ENCODE data around the gene SREBF2. TPM values are rescaled to one million over a fixed set of nuclear protein-coding genes. Genes with fewer than 3 reads are reported as not detected.

SREBF2 gene
- total and polyA plus RNA-seq, 2 of the 13 experiments (the other 11 are each of a cell fraction or from before 2014, with no cell fraction given), result 53.8 to 72.6 TPM

GRCh38 chr22:41907436-41908401 lies 74.8 kb downstream of the SREBF2 start (continued):
- no peak for TF ChIP-seq REST (IDR thresholded peaks at IDR 0.05; ENCODE audit: borderline replicate concordance in 1 of 2, low read depth in 1 of 2, low read length in 2 of 2)
- TF ChIP-seq ZBTB44 (CRISPR knock-in tag; IDR thresholded peaks at IDR 0.05), result no peak
- no peak for TF ChIP-seq ATF5 (CRISPR knock-in tag; IDR thresholded peaks at IDR 0.05; ENCODE audit: low read depth)
- TF ChIP-seq ZNF251 (CRISPR knock-in tag; IDR thresholded peaks at IDR 0.05), result no peak
- TF ChIP-seq ZNF607 (CRISPR knock-in tag; IDR thresholded peaks at IDR 0.05; ENCODE audit: borderline replicate concordance), result no peak
- no peak for TF ChIP-seq MAFF (IDR thresholded peaks at IDR 0.05; ENCODE audit: low read depth, low read length)
- TF ChIP-seq ZFP91 (CRISPR knock-in tag; IDR thresholded peaks at IDR 0.05; ENCODE audit: borderline replicate concordance), result peak; percentile 44; the same call in 1 of the 2 replicates
- no peak for TF ChIP-seq GATAD2A (CRISPR knock-in tag; IDR thresholded peaks at IDR 0.05)
- no peak for TF ChIP-seq CREM (IDR thresholded peaks at IDR 0.05)
- no peak for TF ChIP-seq CREM (CRISPR knock-in tag; IDR thresholded peaks at IDR 0.05)
- TF ChIP-seq AGO2 (optimal IDR thresholded peaks at IDR 0.05; ENCODE audit: low read depth, low read length), result peak; percentile 53
- TF ChIP-seq RBM22 (optimal IDR thresholded peaks at IDR 0.05; ENCODE audit: low read length), result peak; percentile 91
- TF ChIP-seq ZBTB3 (CRISPR knock-in tag; IDR thresholded peaks at IDR 0.05; ENCODE audit: borderline replicate concordance, low read depth), result no peak
- no peak for TF ChIP-seq EZH2 (conservative IDR thresholded peaks at IDR 0.05; ENCODE audit: low read depth, low read length)
- TF ChIP-seq HBP1 (CRISPR knock-in tag; IDR thresholded peaks at IDR 0.05; ENCODE audit: low read depth), result no peak
- TF ChIP-seq SMARCE1 (IDR thresholded peaks at IDR 0.05; ENCODE audit: borderline replicate concordance), result no peak
- TF ChIP-seq HNF1B (CRISPR knock-in tag; IDR thresholded peaks at IDR 0.05), result no peak

All from HepG2 (cell line).